GM20000 (cell line): ENCODE measurements around the gene CTDP1.
A peak's percentile ranks its signal among the peaks of the same experiment; 100 is the strongest.

Experiments
- DNase-seq: peaks from one replicate; pipeline ENCODE4 v3.0.0; 2012; ENCODE audit warnings: low spot score
- TF ChIP-seq, protein P1 (sequence below): IDR thresholded peaks from 2 replicates; pipeline ENCODE4 v1.5.1; 2012; ENCODE audit warnings: mild to moderate bottlenecking, control low read depth; ENCODE audit errors: extremely low read depth, missing control alignments

The CTDP1 gene

DNA sequence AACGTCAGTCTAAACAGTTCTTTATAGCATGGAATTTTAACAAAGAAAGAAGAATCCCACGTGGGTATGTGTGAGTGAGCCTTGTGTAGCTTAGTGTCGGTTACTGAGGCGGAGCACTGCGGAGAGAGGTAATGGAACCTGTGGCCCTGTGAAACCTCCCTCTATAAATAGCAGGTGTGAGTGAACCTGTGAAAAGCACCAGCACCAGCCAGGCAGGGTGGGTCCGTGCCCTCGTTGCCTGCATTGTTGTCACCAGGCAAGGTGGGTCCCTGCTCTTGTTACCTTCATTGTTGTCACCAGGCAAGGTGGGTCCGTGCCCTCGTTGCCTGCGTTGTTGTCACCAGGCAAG, 4.7 kb downstream of the CTDP1 start:
- DNase-seq = no peak
- TF ChIP-seq, protein P1, sequence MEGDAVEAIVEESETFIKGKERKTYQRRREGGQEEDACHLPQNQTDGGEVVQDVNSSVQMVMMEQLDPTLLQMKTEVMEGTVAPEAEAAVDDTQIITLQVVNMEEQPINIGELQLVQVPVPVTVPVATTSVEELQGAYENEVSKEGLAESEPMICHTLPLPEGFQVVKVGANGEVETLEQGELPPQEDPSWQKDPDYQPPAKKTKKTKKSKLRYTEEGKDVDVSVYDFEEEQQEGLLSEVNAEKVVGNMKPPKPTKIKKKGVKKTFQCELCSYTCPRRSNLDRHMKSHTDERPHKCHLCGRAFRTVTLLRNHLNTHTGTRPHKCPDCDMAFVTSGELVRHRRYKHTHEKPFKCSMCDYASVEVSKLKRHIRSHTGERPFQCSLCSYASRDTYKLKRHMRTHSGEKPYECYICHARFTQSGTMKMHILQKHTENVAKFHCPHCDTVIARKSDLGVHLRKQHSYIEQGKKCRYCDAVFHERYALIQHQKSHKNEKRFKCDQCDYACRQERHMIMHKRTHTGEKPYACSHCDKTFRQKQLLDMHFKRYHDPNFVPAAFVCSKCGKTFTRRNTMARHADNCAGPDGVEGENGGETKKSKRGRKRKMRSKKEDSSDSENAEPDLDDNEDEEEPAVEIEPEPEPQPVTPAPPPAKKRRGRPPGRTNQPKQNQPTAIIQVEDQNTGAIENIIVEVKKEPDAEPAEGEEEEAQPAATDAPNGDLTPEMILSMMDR = no peak

DNA sequence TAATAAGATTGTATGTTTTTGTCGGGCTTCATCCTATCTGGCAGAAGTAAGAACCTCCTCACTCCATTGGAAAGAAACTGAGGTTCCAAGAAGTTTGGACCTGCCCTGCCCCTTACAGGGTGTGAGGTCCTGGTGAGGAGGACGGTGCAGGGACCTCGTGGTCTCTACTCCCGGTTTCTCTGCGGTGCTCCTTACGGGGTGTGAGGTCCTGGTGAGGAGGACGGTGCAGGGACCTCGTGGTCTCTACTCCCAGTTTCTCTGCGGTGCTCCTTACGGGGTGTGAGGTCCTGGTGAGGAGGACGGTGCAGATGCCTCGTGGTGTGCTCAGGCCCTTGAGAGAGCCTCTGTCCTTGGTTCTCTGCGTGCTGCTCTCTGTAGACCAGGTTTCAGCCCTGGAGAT, 5.2 kb downstream of the CTDP1 start:
- no peak for DNase-seq
- TF ChIP-seq, protein P1 = no peak

DNA sequence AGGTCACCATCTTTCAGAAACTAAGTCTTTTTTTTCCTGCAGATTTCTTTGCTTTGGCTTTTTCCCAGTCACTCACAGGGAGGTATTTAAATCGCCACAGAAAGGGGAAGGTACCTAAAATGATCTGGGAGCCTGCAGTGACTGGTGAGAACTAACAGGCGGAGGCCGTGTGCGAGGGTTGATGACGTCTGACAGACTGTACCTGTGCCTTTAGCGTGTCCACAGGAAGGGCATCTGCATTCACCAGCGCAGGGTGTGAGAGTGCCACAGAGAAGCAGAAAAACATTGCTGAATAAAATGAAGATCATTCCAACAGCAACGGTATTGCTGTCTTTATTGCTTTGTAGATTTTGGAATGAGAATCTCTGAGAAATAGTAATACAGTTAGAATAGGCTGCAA, 5.7 kb downstream of the CTDP1 start:
- DNase-seq = no peak
- TF ChIP-seq, protein P1 = no peak

DNA sequence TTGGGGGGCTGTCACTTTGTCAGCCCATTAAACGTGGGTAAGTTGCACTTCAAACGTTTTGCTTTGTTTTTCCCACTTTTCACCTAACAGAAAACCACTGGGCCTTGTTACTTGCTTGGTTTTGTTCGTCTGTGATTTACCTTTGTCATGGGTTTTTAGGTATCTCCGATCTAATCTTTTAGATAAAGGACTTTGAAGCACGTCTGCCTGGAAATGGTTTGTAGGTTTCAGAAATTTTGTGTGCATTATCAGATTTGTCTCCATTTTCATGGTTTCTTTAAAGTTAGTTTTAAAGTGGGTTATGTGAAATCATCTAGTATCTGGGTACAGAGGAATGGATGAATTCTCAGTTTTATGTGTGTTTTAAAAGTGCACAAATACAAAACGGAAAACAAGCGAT, 6.4 kb downstream of the CTDP1 start:
- DNase-seq = no peak
- TF ChIP-seq, protein P1 = no peak

DNA sequence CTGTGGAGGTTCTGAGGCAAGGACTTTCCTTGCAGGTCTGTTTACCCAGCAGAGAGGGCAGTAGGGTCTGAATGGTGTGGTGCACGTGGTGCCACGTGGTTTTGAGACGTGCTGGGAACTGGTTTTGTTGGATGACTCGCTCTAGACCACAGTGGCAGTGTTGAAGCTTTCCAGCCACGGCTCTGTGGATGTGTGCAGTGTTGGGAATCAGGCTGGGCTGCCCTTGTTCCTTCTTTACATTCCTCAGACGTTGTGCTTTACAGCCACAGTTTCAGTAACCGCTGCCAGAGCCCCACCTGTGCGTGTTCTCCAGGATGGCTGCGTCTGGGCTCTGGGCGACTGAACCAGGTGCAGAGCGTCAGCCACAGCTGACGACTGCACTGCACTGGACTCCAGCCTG, 8.2 kb downstream of the CTDP1 start:
- TF ChIP-seq, protein P1 = no peak
- peak; percentile 4 for DNase-seq

DNA sequence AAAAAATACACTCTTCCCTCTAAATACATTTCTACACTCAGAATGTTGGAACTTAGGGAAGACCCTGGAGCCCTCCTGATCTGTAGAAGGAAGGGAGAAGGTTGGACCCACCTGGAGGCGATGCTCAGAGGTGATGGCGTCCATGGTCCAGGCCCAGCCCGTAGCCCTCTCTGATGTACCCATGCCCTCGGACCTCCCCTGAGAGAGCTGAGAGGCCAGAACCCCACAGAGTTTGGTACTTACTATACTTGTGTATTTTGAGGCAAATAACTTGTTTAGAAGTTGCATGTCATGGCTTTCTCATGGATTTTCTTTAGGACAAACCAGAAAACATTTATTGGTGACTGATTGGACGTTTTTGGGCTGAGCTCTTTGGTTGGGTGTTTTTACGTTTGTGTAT, 10.5 kb downstream of the CTDP1 start:
- DNase-seq = no peak
- TF ChIP-seq, protein P1 = no peak

DNA sequence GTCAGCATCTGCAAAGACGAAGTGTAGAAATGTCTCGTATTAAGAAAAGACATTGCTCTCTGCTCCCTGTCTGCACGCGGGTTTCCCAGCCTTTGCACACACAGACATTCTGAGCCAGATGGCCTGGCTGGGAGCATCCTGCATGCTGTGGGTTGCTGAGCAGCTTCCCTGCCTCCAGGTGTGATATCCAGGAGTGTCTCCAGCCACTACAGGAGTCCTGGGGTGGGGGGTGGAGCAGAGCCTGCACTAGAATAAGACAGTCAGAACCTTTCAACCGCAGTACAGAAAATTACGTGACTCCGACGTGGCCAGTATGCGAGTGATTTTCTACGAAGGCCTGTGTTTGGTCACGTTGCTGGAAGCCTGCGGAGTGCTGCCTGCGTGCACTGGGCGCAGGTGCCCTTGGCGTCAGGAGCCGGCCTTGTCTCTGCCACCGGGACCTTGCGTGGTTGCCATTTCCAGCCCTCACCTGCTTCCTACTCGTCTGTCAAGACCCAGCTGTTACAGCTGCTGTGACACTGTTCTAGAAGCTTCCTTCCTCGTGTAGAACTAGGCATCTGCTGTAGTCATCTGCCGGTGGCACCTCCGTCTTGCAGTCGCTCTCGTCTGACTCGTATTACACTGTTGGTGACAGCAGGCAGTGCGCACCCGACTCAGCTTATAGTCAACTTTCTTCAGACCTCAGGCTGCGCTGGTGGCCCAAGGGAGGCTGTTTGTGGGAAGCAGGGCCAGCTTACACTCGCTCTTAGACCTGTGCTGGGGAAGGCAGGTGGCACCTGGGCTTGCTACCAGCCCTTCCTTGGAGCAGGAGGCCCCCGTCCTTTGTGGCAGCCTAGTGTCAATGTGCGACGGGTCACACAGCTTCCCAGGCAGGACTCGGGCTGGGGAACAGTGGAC, 11.2 kb downstream of the CTDP1 start:
- TF ChIP-seq, protein P1 = no peak
- DNase-seq = peak; percentile 27
